Ishikawa (cell line): Measurements from ENCODE around the gene NUP210.

Experiments used
- TAF1 ChIP-seq: IDR thresholded peaks from 2 replicates; pipeline ENCODE4 v1.6.1; 2012; ENCODE audit warnings: low read depth, mild to moderate bottlenecking
- TCF12 ChIP-seq: IDR thresholded peaks from 2 replicates; pipeline ENCODE4 v1.6.1; 2012; ENCODE audit warnings: low read depth

DNA sequence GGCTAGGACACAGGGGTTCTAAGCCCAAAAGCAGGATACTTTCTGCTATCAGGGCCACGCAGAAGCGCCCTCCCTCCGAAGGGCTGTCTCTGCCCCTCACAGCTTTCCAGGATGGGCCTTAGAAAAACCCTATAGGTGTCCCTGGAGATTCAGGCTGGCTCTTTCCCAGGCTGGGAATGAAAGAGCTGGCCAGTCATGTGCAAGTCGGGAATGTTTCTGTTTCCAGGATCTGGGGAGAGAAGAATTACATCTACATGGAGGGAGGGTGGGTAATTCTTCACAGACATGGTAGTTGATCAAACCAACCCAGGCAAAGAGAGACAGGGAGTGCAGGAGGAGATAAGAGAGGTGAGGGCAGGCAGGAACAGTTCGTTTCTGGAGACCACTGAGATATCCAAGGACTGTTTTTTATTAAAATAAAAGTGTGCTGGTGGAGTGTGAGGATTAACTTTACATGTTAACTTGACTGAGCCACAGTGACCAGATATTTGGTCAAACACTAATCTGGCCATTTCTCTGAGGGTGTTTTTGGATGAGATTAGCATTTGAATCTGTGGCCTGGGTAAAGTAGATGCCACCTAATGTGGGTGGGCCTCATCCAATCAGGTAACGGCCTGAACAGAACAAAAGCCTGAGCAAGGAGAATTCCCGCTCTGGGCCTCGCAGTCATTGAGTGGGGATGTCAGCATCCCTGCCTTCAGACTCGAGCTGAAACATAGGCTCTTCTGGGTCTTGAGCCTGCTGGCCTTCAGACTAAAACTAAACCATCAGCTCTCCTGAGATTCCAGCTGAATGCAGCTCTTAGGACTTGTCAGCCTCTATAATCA lies 15.3 kb downstream of the NUP210 start:
- TF ChIP-seq TAF1 (no peak), TCF12 (no peak)
